Stomach (tissue), 4 donors: ENCODE measurements around the gene PRPS1L1.

Source experiments
- EP300 ChIP-seq: sonication (generic); formaldehyde crosslinking; IDR thresholded peaks from one replicate; pipeline ENCODE4 v1.6.1; 2017; ENCODE audit warnings: antibody characterized with exemption
- POLR2A ChIP-seq, 4 donors: fragments of 450-650 bp; IDR thresholded peaks; one replicate each; pipeline ENCODE4 v1.6.1; 2016; ENCODE audit warnings: antibody characterized with exemption in 4 of 4, control low read depth in 2 of 4, mild to moderate bottlenecking in 1 of 4, moderate library complexity in 1 of 4
- POLR2AphosphoS5 ChIP-seq, 3 donors: sonication (generic); formaldehyde crosslinking; IDR thresholded peaks; one replicate each; pipeline ENCODE4 v1.6.1; 2016; ENCODE audit warnings: antibody characterized with exemption in 3 of 3
- TF ChIP-seq, protein P1 (sequence below), 7 experiments: fragments of 450-650 bp in 4 of 7; fragments of 200-600 bp in 3 of 7; sonication (generic) in 3 of 7; IDR thresholded peaks; one replicate each; pipeline ENCODE4 v1.5.1; 2016 to 2019; ENCODE audit warnings: antibody characterized with exemption in 7 of 7, control low read depth in 2 of 7, mild to moderate bottlenecking in 1 of 7

DNA sequence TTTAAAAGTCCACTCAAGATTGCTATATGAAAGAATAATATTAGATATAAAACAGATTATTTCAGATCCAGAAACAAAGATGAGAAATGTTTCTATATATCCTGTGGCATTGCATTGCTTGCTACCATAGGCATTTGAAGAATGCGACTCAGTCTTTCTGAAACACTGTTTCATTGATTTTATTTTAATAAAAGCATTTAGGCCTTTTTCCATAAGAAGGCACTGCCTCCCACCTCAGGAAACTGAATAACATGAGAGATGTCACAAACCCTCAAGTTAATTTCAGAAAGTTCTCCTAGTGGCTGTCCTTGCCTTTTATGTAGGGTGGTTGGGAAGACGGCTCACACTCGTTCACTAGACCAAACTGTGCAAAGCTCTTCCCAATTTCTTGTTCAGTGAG is 23.3 kb downstream of the PRPS1L1 start:
- TF ChIP-seq POLR2AphosphoS5 (IDR thresholded peaks at IDR 0.05) (no peak), POLR2A (IDR thresholded peaks at IDR 0.05) (no peak), EP300 (no peak)
- TF ChIP-seq, protein P1, sequence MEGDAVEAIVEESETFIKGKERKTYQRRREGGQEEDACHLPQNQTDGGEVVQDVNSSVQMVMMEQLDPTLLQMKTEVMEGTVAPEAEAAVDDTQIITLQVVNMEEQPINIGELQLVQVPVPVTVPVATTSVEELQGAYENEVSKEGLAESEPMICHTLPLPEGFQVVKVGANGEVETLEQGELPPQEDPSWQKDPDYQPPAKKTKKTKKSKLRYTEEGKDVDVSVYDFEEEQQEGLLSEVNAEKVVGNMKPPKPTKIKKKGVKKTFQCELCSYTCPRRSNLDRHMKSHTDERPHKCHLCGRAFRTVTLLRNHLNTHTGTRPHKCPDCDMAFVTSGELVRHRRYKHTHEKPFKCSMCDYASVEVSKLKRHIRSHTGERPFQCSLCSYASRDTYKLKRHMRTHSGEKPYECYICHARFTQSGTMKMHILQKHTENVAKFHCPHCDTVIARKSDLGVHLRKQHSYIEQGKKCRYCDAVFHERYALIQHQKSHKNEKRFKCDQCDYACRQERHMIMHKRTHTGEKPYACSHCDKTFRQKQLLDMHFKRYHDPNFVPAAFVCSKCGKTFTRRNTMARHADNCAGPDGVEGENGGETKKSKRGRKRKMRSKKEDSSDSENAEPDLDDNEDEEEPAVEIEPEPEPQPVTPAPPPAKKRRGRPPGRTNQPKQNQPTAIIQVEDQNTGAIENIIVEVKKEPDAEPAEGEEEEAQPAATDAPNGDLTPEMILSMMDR (IDR thresholded peaks at IDR 0.05), result no peak
